Osteoblast (primary cell): ENCODE measurements around the gene PLPP6. TPM values are rescaled to one million over a fixed set of nuclear protein-coding genes. Genes with fewer than 3 reads are reported as not detected.

Source experiments
- DNase-seq: peaks from one replicate; pipeline ENCODE4 v3.0.0; 2011; ENCODE audit warnings: low spot score, mixed read lengths; ENCODE audit not compliant: insufficient read length; ENCODE audit errors: missing footprints
- H2AFZ ChIP-seq: 2 replicates; pipeline ENCODE4 v1.6.0; 2011; ENCODE audit warnings: mild to moderate bottlenecking, low read length
- H3K27ac ChIP-seq: 2 replicates; pipeline ENCODE4 v1.5.1; 2011; ENCODE audit warnings: mild to moderate bottlenecking, low read depth, low read length, moderate library complexity
- H3K27me3 ChIP-seq: 2 replicates; pipeline ENCODE4 v1.6.0; 2012; ENCODE audit warnings: mild to moderate bottlenecking, control low read depth, inconsistent platforms, low read length, moderate library complexity; ENCODE audit not compliant: insufficient read depth
- H3K36me3 ChIP-seq: 2 replicates; pipeline ENCODE4 v1.5.1; 2011; ENCODE audit warnings: mild to moderate bottlenecking, low read length, control low read depth, moderate library complexity; ENCODE audit not compliant: insufficient read depth
- H3K4me1 ChIP-seq: 2 replicates; pipeline ENCODE4 v1.5.1; 2011; ENCODE audit warnings: mild to moderate bottlenecking, low read length, control low read depth, moderate library complexity; ENCODE audit not compliant: insufficient read depth
- H3K4me2 ChIP-seq: 2 replicates; pipeline ENCODE4 v1.6.0; 2011; ENCODE audit warnings: mild to moderate bottlenecking, low read length; ENCODE audit not compliant: insufficient read depth
- H3K4me3 ChIP-seq: fragments of 200-600 bp; sonication (generic); 3 replicates; pipeline ENCODE4 v1.5.1; 2012; ENCODE audit warnings: mild to moderate bottlenecking, low read length, inconsistent platforms; ENCODE audit not compliant: insufficient read depth
- H3K79me2 ChIP-seq: 2 replicates; pipeline ENCODE4 v1.6.0; 2012; ENCODE audit warnings: mild to moderate bottlenecking, low read length, control low read depth, inconsistent platforms; ENCODE audit not compliant: insufficient read depth
- H3K9me3 ChIP-seq: 2 replicates; pipeline ENCODE4 v1.5.1; 2011; ENCODE audit warnings: low read depth, low read length, control low read depth
- H4K20me1 ChIP-seq: 2 replicates; pipeline ENCODE4 v1.6.0; 2012; ENCODE audit warnings: mild to moderate bottlenecking, low read length, control low read depth; ENCODE audit not compliant: insufficient read depth
- total RNA-seq: library from RNA; depleted of rRNA; stranded (reverse); fragments of >200 nt; gene quantifications from 2 replicates; pipeline ENCODE4 v1.2.3, GENCODE V29; 2012
- TF ChIP-seq, protein P1 (sequence below): IDR thresholded peaks from 2 replicates; pipeline ENCODE4 v1.5.1; 2011; ENCODE audit warnings: mild to moderate bottlenecking, low read depth, low read length, moderate library complexity; ENCODE audit errors: extremely low read depth

The PLPP6 gene
- total RNA-seq, 1 donor, result 7.2 TPM

DNA sequence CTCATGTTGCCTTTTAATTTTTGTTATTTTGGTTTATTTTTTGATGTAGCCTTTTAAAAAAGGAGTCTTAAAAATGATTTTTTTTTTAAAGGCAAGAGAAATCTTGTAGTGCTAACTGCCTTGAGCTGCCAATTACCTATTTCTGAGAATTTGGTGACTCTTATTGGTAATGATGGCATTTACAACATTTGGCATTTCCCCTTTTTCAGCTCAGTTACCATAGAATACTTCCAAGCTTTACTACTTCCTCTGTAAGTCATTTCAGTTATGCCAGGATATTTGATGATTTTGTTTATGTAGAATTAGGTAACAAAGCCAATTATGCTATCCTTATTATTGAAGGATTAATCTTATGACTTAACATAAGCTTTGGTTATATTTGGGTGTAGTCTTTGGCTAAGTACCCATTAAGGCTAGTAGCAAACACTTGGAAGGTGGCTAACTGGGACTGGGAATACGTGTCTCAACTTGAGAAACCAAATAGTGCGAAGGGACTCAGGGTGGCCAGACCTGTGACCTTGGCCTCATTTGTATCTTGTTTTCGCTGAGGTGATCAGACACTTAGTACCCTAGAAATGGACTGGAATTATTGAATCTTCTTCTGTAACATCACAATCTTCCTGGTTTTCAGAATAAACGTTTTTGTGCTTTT, 45.0 kb downstream of the PLPP6 start:
- Histone ChIP-seq H2AFZ (no peak overlapping the region), H3K27me3 (no peaks in the 10 kb centered on the region), H3K9me3 (no peaks in the 10 kb centered on the region), H3K36me3 (peaks cover 11% of the 10 kb centered on the region), H3K4me2 (no peak overlapping the region), H4K20me1 (peaks cover 3% of the 10 kb centered on the region), H3K79me2 (no peaks in the 10 kb centered on the region), H3K27ac (no peak overlapping the region), H3K4me1 (peaks cover 8% of the 10 kb centered on the region), H3K4me3 (no peak overlapping the region)
- TF ChIP-seq, protein P1, sequence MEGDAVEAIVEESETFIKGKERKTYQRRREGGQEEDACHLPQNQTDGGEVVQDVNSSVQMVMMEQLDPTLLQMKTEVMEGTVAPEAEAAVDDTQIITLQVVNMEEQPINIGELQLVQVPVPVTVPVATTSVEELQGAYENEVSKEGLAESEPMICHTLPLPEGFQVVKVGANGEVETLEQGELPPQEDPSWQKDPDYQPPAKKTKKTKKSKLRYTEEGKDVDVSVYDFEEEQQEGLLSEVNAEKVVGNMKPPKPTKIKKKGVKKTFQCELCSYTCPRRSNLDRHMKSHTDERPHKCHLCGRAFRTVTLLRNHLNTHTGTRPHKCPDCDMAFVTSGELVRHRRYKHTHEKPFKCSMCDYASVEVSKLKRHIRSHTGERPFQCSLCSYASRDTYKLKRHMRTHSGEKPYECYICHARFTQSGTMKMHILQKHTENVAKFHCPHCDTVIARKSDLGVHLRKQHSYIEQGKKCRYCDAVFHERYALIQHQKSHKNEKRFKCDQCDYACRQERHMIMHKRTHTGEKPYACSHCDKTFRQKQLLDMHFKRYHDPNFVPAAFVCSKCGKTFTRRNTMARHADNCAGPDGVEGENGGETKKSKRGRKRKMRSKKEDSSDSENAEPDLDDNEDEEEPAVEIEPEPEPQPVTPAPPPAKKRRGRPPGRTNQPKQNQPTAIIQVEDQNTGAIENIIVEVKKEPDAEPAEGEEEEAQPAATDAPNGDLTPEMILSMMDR, result no peak
- no peak for DNase-seq

DNA sequence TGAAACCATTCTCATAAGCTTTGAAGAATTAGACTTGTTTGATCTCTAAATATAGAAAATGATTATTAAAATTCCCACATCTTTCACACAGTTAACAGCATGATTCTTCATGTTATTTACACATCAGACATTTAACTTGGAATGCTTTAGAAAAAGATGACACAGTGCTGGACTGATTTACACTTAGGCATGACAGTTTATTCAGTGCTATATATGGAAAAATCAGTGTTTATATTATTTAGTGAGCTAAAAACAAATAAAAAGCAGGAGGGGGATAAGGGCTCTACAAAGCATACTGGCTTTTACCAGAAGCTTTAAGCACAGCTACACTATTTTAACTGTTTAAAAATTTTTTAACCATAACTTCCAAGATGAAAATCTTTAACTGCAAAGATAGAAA, 47.3 kb downstream of the PLPP6 start:
- H4K20me1 ChIP-seq, result peaks cover 7% of the 10 kb centered on the region
- no peak overlapping the region for H3K4me3 ChIP-seq
- H2AFZ ChIP-seq, result no peak overlapping the region
- H3K27me3 ChIP-seq, result no peaks in the 10 kb centered on the region
- TF ChIP-seq, protein P1, result no peak
- no peaks in the 10 kb centered on the region for H3K4me1 ChIP-seq
- H3K79me2 ChIP-seq, result no peaks in the 10 kb centered on the region
- no peak overlapping the region for H3K27ac ChIP-seq
- H3K36me3 ChIP-seq, result peaks cover 7% of the 10 kb centered on the region
- H3K4me2 ChIP-seq, result no peak overlapping the region
- no peak for DNase-seq
- H3K9me3 ChIP-seq, result no peaks in the 10 kb centered on the region

DNA sequence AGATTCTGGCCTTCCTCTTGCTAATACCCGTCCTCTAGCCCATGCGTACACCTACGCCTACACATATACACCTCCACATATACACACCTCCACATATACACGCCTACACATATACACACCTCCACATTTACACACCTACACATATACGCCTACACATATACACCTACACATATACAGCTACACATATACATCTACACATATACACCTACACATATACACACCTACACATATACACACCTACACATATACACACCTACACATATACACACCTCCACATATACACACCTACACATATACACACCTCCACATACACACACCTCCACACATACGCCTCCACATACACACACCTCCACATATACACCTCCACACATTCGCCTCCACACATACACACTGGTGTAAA, 51.8 kb downstream of the PLPP6 start:
- no peaks in the 10 kb centered on the region for H3K9me3 ChIP-seq
- H3K4me3 ChIP-seq, result no peak overlapping the region
- H4K20me1 ChIP-seq, result peaks cover 9% of the 10 kb centered on the region
- H3K4me1 ChIP-seq, result no peaks in the 10 kb centered on the region
- no peak overlapping the region for H3K27ac ChIP-seq
- no peak overlapping the region for H3K4me2 ChIP-seq
- H3K79me2 ChIP-seq, result no peaks in the 10 kb centered on the region
- H3K36me3 ChIP-seq, result peaks cover 31% of the 10 kb centered on the region
- no peak for DNase-seq
- no peak overlapping the region for H2AFZ ChIP-seq
- no peaks in the 10 kb centered on the region for H3K27me3 ChIP-seq
- TF ChIP-seq, protein P1, result no peak

DNA sequence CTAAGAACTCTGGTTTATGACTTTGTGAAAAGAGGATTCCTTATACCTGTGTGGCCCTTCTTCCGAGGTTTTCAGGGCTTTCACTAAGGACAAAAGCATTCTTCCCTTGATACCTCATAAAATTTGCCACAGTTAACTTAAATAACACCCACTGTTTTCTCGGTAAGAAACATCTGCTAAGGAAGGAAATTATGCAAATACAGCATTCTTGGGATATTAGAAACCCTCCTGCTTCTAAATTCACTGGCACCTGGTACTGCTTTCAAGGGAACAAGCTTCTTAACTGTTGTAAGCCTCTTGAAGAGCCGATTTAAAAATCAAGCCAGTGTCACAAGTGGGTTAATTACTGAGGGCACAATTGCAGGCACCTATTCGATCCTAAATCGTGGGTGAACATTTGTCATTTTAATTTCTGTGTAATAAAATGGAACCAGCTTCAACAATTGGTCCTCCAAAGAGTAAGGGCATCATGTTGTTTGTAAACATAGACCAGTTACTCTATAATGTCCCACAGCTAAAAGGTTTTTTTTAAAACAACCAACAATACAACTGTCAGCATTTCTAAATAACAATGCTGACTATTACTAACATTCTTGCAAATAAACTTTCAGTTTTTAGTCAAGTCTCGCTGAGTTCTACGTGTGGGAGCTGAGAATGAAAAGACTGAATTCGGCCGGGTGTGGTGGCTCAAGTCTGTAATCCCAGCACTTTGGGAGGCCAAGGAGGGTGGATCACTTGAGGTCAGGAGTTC, 52.3 kb downstream of the PLPP6 start:
- Histone ChIP-seq H3K4me3 (no peak overlapping the region), H3K36me3 (peaks cover 32% of the 10 kb centered on the region), H3K4me1 (no peaks in the 10 kb centered on the region), H3K79me2 (no peaks in the 10 kb centered on the region), H3K9me3 (no peaks in the 10 kb centered on the region), H3K27ac (no peak overlapping the region), H4K20me1 (peaks cover 9% of the 10 kb centered on the region), H3K27me3 (no peaks in the 10 kb centered on the region), H2AFZ (no peak overlapping the region), H3K4me2 (no peak overlapping the region)
- TF ChIP-seq, protein P1, result no peak
- no peak for DNase-seq

Other genes with a start within 250 kb of the PLPP6 start
- 20.0 and 25.7 TPM in 2 replicates for gene SLC1A1, start 171.8 kb upstream of the PLPP6 start, total RNA-seq
- gene SPATA6L, start 4.2 kb downstream of the PLPP6 start, total RNA-seq, result 0.72 and 1.2 TPM in 2 replicates
- gene CDC37L1, start 17.3 kb downstream of the PLPP6 start, total RNA-seq, result 29.3 and 35.1 TPM in 2 replicates
- 48.9 and 77.2 TPM in 2 replicates for gene AK3, start 78.9 kb downstream of the PLPP6 start, total RNA-seq
- gene RCL1, start 130.7 kb downstream of the PLPP6 start, total RNA-seq, result 11.5 and 15.6 TPM in 2 replicates